Skeletal muscle satellite cell (primary cell): ENCODE data around the gene CAPNS2.
"Not testable (repeated sequence)": the region's sequence is repeated elsewhere in the genome, so short reads cannot be mapped to it uniquely, and the experiment has no call there.

Source experiments
- H3K27me3 ChIP-seq: 2 replicates; pipeline ENCODE4 v1.7.0; 2013; ENCODE audit warnings: low read length; ENCODE audit not compliant: control insufficient read depth, insufficient read depth
- H3K36me3 ChIP-seq: 2 replicates; pipeline ENCODE4 v1.7.0; 2013; ENCODE audit warnings: mild to moderate bottlenecking, control low read depth, low read length; ENCODE audit not compliant: insufficient read depth
- H3K4me1 ChIP-seq: 2 replicates; pipeline ENCODE4 v1.7.0; 2013; ENCODE audit warnings: low read length; ENCODE audit not compliant: control insufficient read depth, insufficient read depth
- H3K4me2 ChIP-seq: 2 replicates; pipeline ENCODE4 v1.7.0; 2013; ENCODE audit warnings: mild to moderate bottlenecking, low read length
- H3K4me3 ChIP-seq: 2 replicates; pipeline ENCODE4 v1.7.0; 2013; ENCODE audit warnings: low read length
- H3K9ac ChIP-seq: 2 replicates; pipeline ENCODE4 v1.7.0; 2013; ENCODE audit warnings: mild to moderate bottlenecking, low read depth, low read length, moderate library complexity
- H3K9me3 ChIP-seq: replicated peaks from 2 replicates; pipeline ENCODE4 v1.7.0; 2013; ENCODE audit warnings: mild to moderate bottlenecking, control low read depth, low read length

Gene CAPNS2

GRCh38 chr16:55605754-55606336, 39.4 kb downstream of the CAPNS2 start:
- Histone ChIP-seq H3K4me3 (no peak overlapping the region), H3K4me2 (no peak overlapping the region), H3K4me1 (no peaks in the 10 kb centered on the region), H3K9ac (no peak overlapping the region), H3K27me3 (no peaks in the 10 kb centered on the region), H3K36me3 (no peaks in the 10 kb centered on the region), H3K9me3 (no peaks in the 10 kb centered on the region)

- Histone ChIP-seq H3K36me3 (no peaks in the 10 kb centered on the region), H3K4me1 (no peaks in the 10 kb centered on the region), H3K9ac (no peak overlapping the region), H3K27me3 (peaks cover 10% of the 10 kb centered on the region), H3K4me3 (no peak overlapping the region), H3K9me3 (no peaks in the 10 kb centered on the region), H3K4me2 (no peak overlapping the region)
Observed at GRCh38 chr16:55613613-55614335, 47.3 kb downstream of the CAPNS2 start.

GRCh38 chr16:55615071-55615470, 48.6 kb downstream of the CAPNS2 start:
- Histone ChIP-seq H3K4me2 (no peak overlapping the region), H3K4me3 (no peak overlapping the region), H3K27me3 (peaks cover 10% of the 10 kb centered on the region), H3K9me3 (no peaks in the 10 kb centered on the region), H3K9ac (no peak overlapping the region), H3K4me1 (no peaks in the 10 kb centered on the region), H3K36me3 (no peaks in the 10 kb centered on the region)

GRCh38 chr16:55615670-55616069, 49.2 kb downstream of the CAPNS2 start:
- not testable (repeated sequence) for H3K4me1 ChIP-seq, H3K4me2 ChIP-seq, H3K27me3 ChIP-seq, H3K4me3 ChIP-seq, H3K9ac ChIP-seq, H3K9me3 ChIP-seq, H3K36me3 ChIP-seq
